ENCODE data around the gene CPXM2.

Gene CPXM2

DNA sequence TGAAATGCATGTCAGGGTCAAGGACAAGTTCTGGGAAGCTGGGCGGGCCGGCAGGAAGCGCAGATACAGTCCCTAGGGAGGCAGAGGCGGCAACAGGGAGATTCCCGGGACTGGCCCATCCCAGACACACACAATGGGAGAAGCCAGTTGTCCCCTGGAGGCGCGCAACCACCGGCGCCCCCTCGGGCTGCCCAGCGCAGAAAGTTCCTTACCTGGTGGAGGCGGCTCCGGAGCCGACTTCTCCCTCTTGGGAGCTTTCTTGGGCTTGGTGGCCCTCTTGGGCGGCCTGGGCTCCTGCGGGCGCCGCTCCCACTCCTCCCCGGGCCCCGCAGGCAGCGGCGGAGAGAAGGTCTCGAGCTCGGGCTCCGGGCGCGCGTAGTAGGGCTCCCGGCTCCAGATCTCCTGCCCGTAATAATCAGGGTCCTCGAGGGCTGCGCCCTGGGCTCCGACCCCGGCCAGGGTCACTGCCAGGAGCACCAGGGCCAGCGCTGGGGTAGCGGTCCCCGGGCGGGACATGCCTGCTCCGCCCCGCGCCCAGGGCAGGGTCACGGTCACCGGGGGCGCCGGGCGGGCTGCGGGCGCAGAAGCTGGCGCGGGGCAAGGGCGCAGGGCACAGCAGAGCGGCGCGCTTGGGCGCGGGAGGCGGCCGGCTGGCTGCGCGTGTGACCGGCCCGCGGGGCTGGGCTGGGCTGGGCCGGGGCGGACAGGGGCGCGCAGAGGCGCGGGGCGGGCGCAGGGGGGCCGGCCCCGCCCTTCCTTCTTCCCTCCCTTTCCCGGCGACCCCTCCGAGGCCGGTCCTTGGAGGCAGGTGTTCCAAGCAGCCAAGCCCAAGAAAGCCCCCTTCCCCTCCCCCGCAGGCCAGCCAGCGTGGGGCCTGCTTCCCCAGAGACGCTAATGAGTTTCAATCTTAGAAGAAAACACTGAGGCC, at the start of gene CPXM2:
Gene CPXM2 (minus strand): TSS at position 664 of the 928 bp plus-strand sequence. CDS start 148 bp downstream, at position 516.
- DNase-seq = peak; percentile 49

DNA sequence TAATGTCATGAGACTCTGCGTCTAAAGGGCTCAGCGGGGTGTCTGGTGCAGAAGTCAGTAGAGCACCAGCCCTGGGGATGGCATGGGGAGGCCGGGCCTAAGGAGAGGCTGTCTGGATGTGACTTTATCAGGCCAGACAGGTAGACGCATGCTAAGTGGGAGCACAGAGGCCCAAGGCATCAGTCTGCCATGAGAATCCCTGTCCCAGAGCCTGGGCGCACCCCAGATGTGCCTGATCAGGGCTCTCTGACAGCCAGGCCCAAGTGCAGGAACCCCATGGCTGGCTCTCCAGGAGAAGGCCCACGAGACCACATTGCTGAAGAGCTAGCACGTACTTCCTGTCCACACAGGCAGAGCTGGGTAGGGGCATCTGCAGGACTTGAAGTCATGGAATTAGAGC, 48.0 kb upstream of the CPXM2 start:
- DNase-seq = no peak

- no peak for DNase-seq
These were observed 47.3 kb upstream of the CPXM2 start for GRCh38 chr10:123938890-123939289.

GRCh38 chr10:123936426-123936825, 44.8 kb upstream of the CPXM2 start:
- no peak for DNase-seq

- DNase-seq = no peak
These were observed 44.1 kb upstream of the CPXM2 start for GRCh38 chr10:123935680-123936079.

- no peak for DNase-seq
These were observed 43.2 kb upstream of the CPXM2 start for GRCh38 chr10:123934846-123935245.

- no peak for DNase-seq
These were observed 38.9 kb upstream of the CPXM2 start for GRCh38 chr10:123930340-123931001.

DNA sequence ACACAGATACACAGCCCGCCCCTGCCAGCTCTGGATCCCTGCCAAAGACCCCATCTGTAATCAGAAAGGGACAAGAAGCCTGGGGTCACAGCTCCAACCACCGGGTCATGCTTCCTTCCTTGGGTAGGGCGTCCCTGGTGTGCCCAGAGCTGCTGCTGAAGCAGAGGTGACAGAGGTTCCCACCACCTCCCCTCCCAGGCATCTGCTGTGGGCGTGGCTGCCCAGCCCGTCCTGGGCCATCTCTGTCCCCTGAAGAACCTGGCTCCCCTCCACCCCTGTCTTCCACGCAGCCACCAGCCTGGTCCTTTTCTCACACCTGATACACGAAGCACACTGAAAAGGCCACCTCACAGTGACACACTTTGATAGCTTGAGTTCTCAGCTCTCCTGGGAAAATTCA, 38.2 kb upstream of the CPXM2 start:
- DNase-seq = no peak

DNA sequence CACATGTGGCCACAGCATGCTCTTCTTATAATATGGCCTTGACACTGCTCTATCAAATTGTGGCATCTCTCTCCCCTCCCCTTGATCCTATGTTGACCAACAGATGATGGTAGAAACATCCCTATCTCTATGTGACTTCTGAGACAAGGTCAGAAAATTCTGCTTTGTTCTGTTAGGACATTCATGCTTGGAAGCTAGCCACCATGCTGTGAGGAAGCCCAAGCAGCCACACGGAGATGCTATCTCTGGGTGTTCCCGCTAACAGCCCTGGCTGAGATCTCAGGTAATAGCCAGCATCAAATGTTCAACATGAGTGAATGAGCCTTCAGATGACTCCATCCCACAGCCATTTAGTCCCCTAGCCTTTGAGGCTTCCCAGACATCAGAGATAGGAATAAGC, 36.8 kb upstream of the CPXM2 start:
- no peak for DNase-seq

- DNase-seq = no peak
These were observed 35.0 kb upstream of the CPXM2 start for GRCh38 chr10:123926401-123927264.

GRCh38 chr10:123922126-123922525, 30.5 kb upstream of the CPXM2 start:
- DNase-seq = no peak

- DNase-seq = no peak
These were observed 25.2 kb upstream of the CPXM2 start for GRCh38 chr10:123916775-123917174.

DNA sequence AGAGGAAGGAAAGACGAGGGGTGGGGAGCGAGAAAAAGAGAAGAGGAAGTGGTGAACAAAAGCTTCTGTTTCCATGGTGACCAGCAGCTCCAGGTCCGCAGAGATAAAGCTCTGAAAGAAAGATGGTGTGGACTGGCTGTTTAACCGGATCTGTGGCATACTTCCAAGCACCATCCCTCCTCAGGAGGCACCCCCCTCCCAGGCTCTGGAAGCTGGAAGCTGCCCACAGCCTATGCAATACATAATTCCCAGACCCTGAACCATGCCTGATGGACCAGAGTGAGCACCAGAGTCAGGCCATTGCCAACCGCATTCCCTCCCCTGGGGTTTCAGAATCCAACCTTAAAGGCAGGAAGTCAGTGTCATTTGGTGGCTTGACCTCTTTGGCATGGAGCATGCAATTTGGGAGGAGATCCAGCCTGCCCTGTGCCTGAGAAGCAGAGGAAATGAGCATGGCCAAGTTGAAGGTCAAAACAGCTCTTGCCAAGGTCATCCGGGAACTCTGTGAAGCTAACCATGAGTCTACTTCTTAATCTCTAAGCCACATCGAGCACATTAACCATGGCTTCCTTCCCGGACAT, 22.2 kb upstream of the CPXM2 start:
- DNase-seq = peak; percentile 3

DNA sequence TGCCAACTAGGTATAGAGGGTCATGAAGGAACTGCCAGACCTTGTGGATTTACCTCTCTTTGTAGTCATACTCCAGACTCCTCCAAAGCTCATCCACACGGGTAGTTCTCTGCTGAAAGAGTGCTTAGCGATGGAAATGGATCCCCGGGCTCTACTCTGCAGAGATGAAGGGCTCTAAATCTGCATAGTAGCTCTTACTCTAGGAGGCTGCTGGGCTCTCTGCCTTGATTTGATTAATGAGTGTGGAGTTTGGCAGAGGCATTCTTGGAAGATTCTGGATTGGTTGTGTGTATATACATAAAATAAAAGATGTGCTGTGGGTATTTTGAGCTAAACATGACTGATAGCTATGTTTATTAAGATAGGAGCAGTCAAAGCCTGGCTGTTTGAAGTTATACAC, 21.3 kb upstream of the CPXM2 start:
- no peak for DNase-seq

GRCh38 chr10:123912466-123912865, 20.9 kb upstream of the CPXM2 start:
- peak; percentile 42 for DNase-seq

- DNase-seq = no peak
These were observed 20.3 kb upstream of the CPXM2 start for GRCh38 chr10:123911866-123912265.

- no peak for DNase-seq
These were observed 18.3 kb upstream of the CPXM2 start for GRCh38 chr10:123909866-123910265.

DNA sequence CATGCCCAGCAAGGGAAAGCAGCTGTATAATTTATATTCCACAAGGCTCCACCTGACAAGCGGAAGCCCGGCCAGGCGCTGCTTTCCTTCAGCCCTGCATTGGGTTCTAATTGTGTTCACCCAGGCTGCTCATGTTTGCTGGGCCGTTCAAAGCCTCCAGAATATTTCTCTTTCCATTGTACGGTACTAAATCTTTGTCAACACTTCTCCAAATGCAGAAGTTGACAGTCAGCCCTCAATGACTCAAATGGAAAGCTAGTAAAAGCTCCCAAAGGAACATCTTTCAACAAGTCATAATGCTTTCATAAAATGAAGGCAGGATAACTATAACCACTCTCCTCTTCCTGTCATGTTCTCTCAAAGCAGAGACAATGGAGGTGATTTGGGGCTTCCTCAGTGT, 17.8 kb upstream of the CPXM2 start:
- no peak for DNase-seq

GRCh38 chr10:123908379-123908778, 16.8 kb upstream of the CPXM2 start:
- DNase-seq = peak; percentile 54

DNA sequence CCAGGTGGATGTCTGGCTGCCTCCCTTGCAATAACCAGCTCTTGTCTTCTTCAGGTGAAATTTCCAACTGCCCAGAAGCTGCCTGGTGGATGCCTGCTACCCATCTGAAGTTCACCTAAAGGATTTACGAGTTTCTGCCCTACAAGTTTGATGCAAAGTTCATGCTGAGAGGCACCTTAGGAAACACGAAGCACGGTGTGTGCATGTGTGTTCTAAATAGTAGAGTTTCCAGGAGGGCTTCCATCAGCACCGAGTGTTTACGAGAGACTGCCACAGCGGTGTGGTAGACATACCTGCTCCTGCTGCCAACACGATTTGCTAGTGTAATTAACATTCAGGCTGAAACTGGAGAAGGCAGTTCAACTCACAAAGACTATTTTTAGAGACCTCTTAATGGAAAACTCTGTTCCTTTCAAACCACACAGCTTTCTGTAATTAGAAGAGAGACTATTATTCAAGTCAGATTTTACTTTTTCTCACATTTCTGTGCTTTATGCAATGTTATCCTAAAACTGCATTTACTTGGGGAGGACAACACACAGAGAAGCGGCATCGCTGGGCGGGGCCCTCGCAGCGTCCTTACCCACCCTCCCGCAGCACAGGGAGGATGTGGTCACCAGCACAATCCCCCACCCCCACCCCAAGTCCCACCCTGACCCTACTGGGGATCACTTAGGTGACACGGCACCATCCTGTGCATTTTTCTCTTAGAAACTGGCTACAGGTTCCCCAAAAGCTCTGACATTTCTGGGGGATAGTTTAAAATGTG, 15.5 kb upstream of the CPXM2 start:
- DNase-seq = no peak

- DNase-seq = no peak
These were observed 14.7 kb upstream of the CPXM2 start for GRCh38 chr10:123906296-123906695.

DNA sequence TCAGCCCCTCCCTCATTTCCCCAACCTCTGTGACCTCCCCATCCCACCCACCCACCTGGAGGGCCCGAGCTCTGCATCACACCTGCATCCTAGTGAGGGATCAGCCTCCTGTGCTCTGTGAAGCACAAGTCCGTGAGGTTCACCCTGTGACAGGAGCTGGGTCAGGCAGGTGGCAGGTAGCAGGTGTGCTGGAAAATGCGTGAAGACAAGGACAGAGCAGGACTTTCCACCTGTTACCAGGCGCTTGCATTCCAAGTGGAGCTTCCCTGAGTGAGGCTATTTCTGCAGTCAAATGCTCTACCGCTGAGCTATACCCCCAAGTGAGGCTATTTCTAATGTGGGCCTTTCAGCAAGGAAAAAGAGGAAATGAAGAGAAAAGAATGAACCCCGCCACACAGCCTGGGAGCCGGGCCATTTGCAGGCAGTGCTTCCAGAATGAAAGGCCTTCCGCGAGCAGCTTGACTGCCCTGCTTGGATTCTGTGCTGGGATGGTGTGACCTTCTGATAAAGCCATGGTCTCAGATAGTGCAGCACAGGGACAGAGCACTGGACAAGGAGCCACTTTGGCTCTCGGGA, 13.3 kb upstream of the CPXM2 start:
- DNase-seq = no peak
